Measurements from ENCODE around the gene PRKCG.

The PRKCG gene

DNA sequence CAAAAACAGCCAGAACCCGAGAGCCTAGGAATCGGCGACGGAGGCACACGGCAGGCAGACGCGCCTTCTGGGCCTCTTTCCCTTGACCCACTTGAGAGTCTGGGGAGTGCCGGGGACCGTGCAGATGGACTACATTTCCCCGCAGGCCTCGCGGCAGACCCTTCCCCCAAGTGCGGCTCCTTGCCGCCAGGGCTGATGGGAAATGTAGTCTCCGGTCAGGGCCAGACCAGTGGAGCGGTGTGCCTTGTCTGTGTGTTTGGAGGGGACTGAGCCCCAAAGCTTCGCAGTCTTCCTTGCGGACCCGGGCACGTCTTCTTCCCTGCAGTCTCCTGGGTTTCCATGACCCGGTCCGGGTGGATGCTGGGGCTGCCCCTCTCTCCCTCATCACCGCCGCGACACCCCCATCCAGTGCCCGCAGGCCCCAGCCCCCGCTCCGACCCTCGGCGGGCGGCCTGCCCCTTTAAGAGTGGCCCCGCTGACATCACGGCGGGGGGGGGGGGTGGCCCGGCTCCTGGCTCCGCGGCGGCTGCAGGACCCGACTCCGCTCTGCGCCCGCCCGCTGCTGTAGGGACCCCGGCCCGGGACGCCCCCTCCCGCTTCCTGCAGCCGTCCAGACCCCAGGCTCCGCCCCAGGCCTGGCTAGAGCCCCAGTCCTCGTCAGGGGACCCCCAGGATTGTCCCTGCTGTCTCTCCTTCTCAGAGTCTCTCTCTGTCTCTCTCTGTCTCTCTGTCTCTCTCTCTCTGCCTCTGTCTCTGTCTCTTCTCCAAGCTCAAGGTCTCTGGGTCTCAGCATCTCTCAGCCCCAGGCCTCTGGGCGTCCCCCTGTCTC is 26.3 kb downstream of the PRKCG start:
- Histone ChIP-seq H2AFZ (ENCODE audit: low read length) (no peak overlapping the region), H4K20me1 (ENCODE audit: insufficient read depth, low read length) (no peaks in the 10 kb centered on the region), H3K4me3 (ENCODE audit: low read depth, low read length, poor library complexity, severe bottlenecking) (no peak overlapping the region), H3K27ac (ENCODE audit: low read depth, low read length, poor library complexity, severe bottlenecking) (no peak overlapping the region), H3K4me1 (ENCODE audit: insufficient read depth, low read length, severe bottlenecking) (no peaks in the 10 kb centered on the region), H3F3A (ENCODE audit: insufficient read depth, low read length) (no peaks in the 10 kb centered on the region), H3K36me3 (ENCODE audit: insufficient read depth, low read length) (no peaks in the 10 kb centered on the region), H3K4me2 (ENCODE audit: low read length) (no peak overlapping the region), H3K9me3 (ENCODE audit: low read length) (no peaks in the 10 kb centered on the region), H3K9ac (ENCODE audit: low read length) (no peak overlapping the region), H3K79me2 (ENCODE audit: insufficient read depth, low read length) (no peaks in the 10 kb centered on the region), H3K27me3 (ENCODE audit: insufficient read depth, low read length) (no peaks in the 10 kb centered on the region), H3K9me2 (ENCODE audit: low read depth, low read length) (no peaks in the 10 kb centered on the region)
- no peak for TF ChIP-seq EZH2 (IDR thresholded peaks at IDR 0.05; ENCODE audit: borderline replicate concordance, low read length)
- no peak for TF ChIP-seq CTCF (IDR thresholded peaks at IDR 0.05; ENCODE audit: low read length)

DNA sequence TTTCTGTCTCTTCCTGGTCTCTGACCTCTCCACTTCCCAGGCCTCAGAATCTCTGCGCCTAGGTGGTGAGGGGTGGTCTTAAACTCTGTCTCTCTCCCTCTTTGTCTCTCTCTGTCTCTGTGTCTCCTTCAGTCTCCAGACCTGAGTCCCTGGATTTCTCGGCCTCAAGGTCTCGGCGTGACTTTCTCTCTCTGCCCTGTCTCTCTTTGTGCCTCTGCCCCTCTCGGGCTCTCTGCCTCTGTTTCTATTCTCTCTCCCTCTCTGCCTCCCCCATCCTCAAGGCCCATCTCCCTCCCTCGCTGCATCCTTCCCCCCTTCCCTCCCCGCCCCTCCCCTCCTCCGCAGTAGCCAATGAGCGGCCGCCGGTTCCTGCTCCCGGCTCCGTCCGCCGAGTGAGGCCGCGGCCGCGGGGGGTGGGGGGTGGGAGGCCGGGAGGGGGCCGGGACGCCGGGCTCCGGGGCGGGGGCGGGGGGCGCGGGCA is 27.0 kb downstream of the PRKCG start, which contains the start of gene CACNG7:
Gene CACNG7, plus strand, starts transcription at position 344 of the 481 bp plus-strand sequence. CDS start 3,554 bp downstream, outside the sequence.
- Histone ChIP-seq H3F3A (ENCODE audit: insufficient read depth, low read length) (no peaks in the 10 kb centered on the region), H3K9me3 (ENCODE audit: low read length) (no peaks in the 10 kb centered on the region), H3K4me3 (ENCODE audit: low read depth, low read length, poor library complexity, severe bottlenecking) (no peak within 1 kb of the TSS), H3K4me1 (ENCODE audit: insufficient read depth, low read length, severe bottlenecking) (no peaks in the 10 kb centered on the region), H3K79me2 (ENCODE audit: insufficient read depth, low read length) (no peaks in the 10 kb centered on the region), H3K27ac (ENCODE audit: low read depth, low read length, poor library complexity, severe bottlenecking) (no peak within 1 kb of the TSS), H3K36me3 (ENCODE audit: insufficient read depth, low read length) (no peaks in the 10 kb centered on the region), H3K9ac (ENCODE audit: low read length) (no peak within 1 kb of the TSS), H3K4me2 (ENCODE audit: low read length) (no peak within 1 kb of the TSS), H4K20me1 (ENCODE audit: insufficient read depth, low read length) (no peaks in the 10 kb centered on the region), H3K9me2 (ENCODE audit: low read depth, low read length) (no peaks in the 10 kb centered on the region), H2AFZ (ENCODE audit: low read length) (no peak within 1 kb of the TSS), H3K27me3 (ENCODE audit: insufficient read depth, low read length) (no peaks in the 10 kb centered on the region)
- TF ChIP-seq CTCF (IDR thresholded peaks at IDR 0.05; ENCODE audit: low read length) = no peak
- TF ChIP-seq EZH2 (IDR thresholded peaks at IDR 0.05; ENCODE audit: borderline replicate concordance, low read length) = no peak

DNA sequence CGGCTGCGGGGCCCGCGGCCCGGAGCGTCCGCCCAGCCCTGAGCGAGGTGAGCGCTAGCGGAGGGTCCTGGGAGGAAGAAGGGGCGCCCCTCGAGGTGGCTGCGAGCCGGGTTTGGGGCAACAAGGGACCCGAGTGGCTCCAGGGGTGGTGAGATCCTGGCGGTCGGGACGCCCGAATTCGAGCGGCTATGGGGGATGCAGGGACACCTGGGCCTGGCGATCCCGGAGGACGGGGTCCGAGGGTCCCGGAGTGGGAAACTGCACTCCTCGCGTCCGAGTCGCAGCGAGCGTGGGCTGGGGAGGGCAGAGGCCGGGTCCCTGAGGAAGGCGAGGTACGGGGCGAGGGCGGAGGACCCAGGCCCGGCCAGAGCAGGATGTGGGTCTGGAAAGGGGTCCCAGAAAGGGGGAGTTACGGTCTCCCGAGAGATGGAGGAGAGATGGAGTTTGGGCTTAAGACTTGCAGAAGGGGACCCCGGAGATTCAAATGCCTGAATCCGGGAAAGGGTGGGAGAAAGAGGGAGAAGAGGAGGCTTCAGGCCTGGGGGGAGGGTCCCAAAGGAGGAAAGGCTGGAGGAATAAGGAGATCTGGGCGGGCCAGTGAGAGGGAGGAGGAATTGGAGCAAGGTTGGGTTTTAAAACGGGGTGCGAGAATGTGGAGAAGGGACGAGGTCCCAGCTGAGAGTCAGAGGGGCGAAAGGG is 27.6 kb downstream of the PRKCG start:
- Histone ChIP-seq H3K79me2 (ENCODE audit: insufficient read depth, low read length) (no peaks in the 10 kb centered on the region), H3K9me2 (ENCODE audit: low read depth, low read length) (no peaks in the 10 kb centered on the region), H3F3A (ENCODE audit: insufficient read depth, low read length) (no peaks in the 10 kb centered on the region), H3K9ac (ENCODE audit: low read length) (no peak overlapping the region), H3K27me3 (ENCODE audit: insufficient read depth, low read length) (no peaks in the 10 kb centered on the region), H3K4me1 (ENCODE audit: insufficient read depth, low read length, severe bottlenecking) (no peaks in the 10 kb centered on the region), H3K4me3 (ENCODE audit: low read depth, low read length, poor library complexity, severe bottlenecking) (no peak overlapping the region), H3K27ac (ENCODE audit: low read depth, low read length, poor library complexity, severe bottlenecking) (no peak overlapping the region), H3K9me3 (ENCODE audit: low read length) (no peaks in the 10 kb centered on the region), H3K36me3 (ENCODE audit: insufficient read depth, low read length) (no peaks in the 10 kb centered on the region), H2AFZ (ENCODE audit: low read length) (no peak overlapping the region), H3K4me2 (ENCODE audit: low read length) (no peak overlapping the region), H4K20me1 (ENCODE audit: insufficient read depth, low read length) (no peaks in the 10 kb centered on the region)
- TF ChIP-seq EZH2 (IDR thresholded peaks at IDR 0.05; ENCODE audit: borderline replicate concordance, low read length) (no peak), CTCF (IDR thresholded peaks at IDR 0.05; ENCODE audit: low read length) (no peak)
